SK-N-SH (cell line): ENCODE measurements around the gene HDGFL2. TPM values are rescaled to one million over a fixed set of nuclear protein-coding genes. Genes with fewer than 3 reads are reported as not detected.

Source experiments
- CTCF ChIA-PET: fragments of 300-600, 350-600 bp; formaldehyde crosslinking; extraction: SDS; loops from one replicate; lab custom pipeline; 2021; lab: Yijun Ruan, JAX
- POLR2A ChIA-PET: fragments of 350-600 bp; sonication (Branson Sonifier 250); formaldehyde crosslinking; extraction: SDS; loops from one replicate; lab custom pipeline; 2020; ENCODE audit warnings: antibody characterized with exemption, inconsistent platforms; lab: Yijun Ruan, JAX
- DNase-seq: peaks from one replicate; pipeline ENCODE4 v3.0.0; 2012
- H2AFZ ChIP-seq: fragments of 200-600 bp; sonication (generic); 2 replicates; pipeline ENCODE4 v1.8.1; 2016; ENCODE audit warnings: antibody characterized with exemption, mild to moderate bottlenecking, low read depth
- H3F3A ChIP-seq: fragments of 200-600 bp; sonication (generic); replicated peaks from 2 replicates; pipeline ENCODE3; 2016; ENCODE audit warnings: antibody characterized with exemption, mild to moderate bottlenecking; ENCODE audit not compliant: insufficient read depth
- H3K27ac ChIP-seq, 2 experiments: fragments of 200-500 bp in 1 of 2; fragments of 200-600 bp in 1 of 2; sonication (Bioruptor generic) in 1 of 2; sonication (generic), shearing (Covaris generic) in 1 of 2; 2 replicates each; pipeline versions ENCODE4 v1.5.1 to v1.6.1; 2014 to 2016; ENCODE audit warnings: low read depth in 2 of 2, inconsistent platforms in 1 of 2, low read length in 1 of 2, mild to moderate bottlenecking in 1 of 2, mixed read lengths in 1 of 2
- H3K27me3 ChIP-seq: fragments of 200-600 bp; sonication (generic), shearing (Covaris generic); 2 replicates; pipeline ENCODE4 v1.6.1; 2016; ENCODE audit warnings: mixed run types; ENCODE audit not compliant: insufficient read depth
- H3K36me3 ChIP-seq, 2 experiments: fragments of 200-500 bp in 1 of 2; fragments of 200-600 bp in 1 of 2; sonication (Bioruptor generic) in 1 of 2; sonication (generic) in 1 of 2; replicated peaks in 1 of 2; 2 replicates each; pipeline versions ENCODE3 to v1.5.1; 2014 to 2016; ENCODE audit warnings: low read length in 1 of 2, mild to moderate bottlenecking in 1 of 2; ENCODE audit not compliant: insufficient read depth in 2 of 2, control insufficient read depth in 1 of 2
- H3K4me1 ChIP-seq, 2 experiments: fragments of 200-500 bp in 1 of 2; fragments of 200-600 bp in 1 of 2; sonication (Bioruptor generic) in 1 of 2; sonication (generic), shearing (Covaris generic) in 1 of 2; 2 replicates each; pipeline versions ENCODE4 v1.5.1 to v1.6.1; 2014 to 2016; ENCODE audit warnings: low read depth in 1 of 2, low read length in 1 of 2, mixed run types in 1 of 2; ENCODE audit not compliant: insufficient read depth in 2 of 2, control insufficient read depth in 1 of 2
- H3K4me2 ChIP-seq: fragments of 200-600 bp; sonication (generic), shearing (Covaris generic); 2 replicates; pipeline ENCODE4 v1.6.1; 2017; ENCODE audit warnings: mixed run types
- H3K4me3 ChIP-seq, 2 experiments: fragments of 200-500 bp in 1 of 2; fragments of 200-600 bp in 1 of 2; sonication (Bioruptor generic) in 1 of 2; sonication (generic), shearing (Covaris generic) in 1 of 2; 2 replicates each; pipeline versions ENCODE4 v1.5.1 to v1.8.1; 2014 to 2016; ENCODE audit warnings: low read depth in 2 of 2, inconsistent platforms in 1 of 2, low read length in 1 of 2, mild to moderate bottlenecking in 1 of 2, mixed read lengths in 1 of 2, moderate library complexity in 1 of 2
- H3K79me2 ChIP-seq: fragments of 200-600 bp; sonication (generic); 2 replicates; pipeline ENCODE4 v1.8.1; 2017; ENCODE audit warnings: mild to moderate bottlenecking; ENCODE audit not compliant: insufficient read depth
- H3K9ac ChIP-seq: fragments of 200-600 bp; sonication (generic); 2 replicates; pipeline ENCODE4 v1.6.1; 2017; ENCODE audit warnings: mixed run types
- H3K9me2 ChIP-seq: fragments of 200-600 bp; sonication (generic); 2 replicates; pipeline ENCODE4 v1.6.1; 2017; ENCODE audit warnings: mixed run types
- H3K9me3 ChIP-seq: fragments of 200-600 bp; sonication (generic); 2 replicates; pipeline ENCODE4 v1.6.1; 2017; ENCODE audit warnings: mixed run types, mild to moderate bottlenecking, moderate library complexity
- H4K20me1 ChIP-seq: fragments of 200-600 bp; sonication (generic); 2 replicates; pipeline ENCODE4 v1.6.1; 2017; ENCODE audit warnings: mild to moderate bottlenecking, mixed run types; ENCODE audit not compliant: insufficient read depth
- CHD2 ChIP-seq: fragments of 150-350 bp; IDR thresholded peaks from 2 replicates; pipeline ENCODE4 v1.6.1; 2018; ENCODE audit warnings: low read length; ENCODE audit not compliant: partially characterized antibody
- GATA2 ChIP-seq: sonication (generic); formaldehyde crosslinking; IDR thresholded peaks from 2 replicates; pipeline ENCODE4 v1.5.0; 2020; ENCODE audit warnings: mild to moderate bottlenecking, missing genetic modification reagents
- JUND ChIP-seq: IDR thresholded peaks from 2 replicates; pipeline ENCODE4 v1.4.0; 2012
- MAX ChIP-seq: IDR thresholded peaks from 2 replicates; pipeline ENCODE4 v1.4.0; 2012; ENCODE audit warnings: low read depth
- NRF1 ChIP-seq: IDR thresholded peaks from 2 replicates; pipeline ENCODE4 v1.6.1; 2012; ENCODE audit warnings: low read depth, mild to moderate bottlenecking, low read length
- POLR2AphosphoS5 ChIP-seq: IDR thresholded peaks from 2 replicates; pipeline ENCODE4 v1.6.1; 2012; ENCODE audit warnings: low read depth, low read length
- RAD21 ChIP-seq: IDR thresholded peaks from 2 replicates; pipeline ENCODE4 v1.6.1; 2012; ENCODE audit warnings: mild to moderate bottlenecking, low read length
- RCOR1 ChIP-seq: fragments of 150-350 bp; IDR thresholded peaks from 2 replicates; pipeline ENCODE4 v1.6.1; 2017; ENCODE audit warnings: antibody characterized with exemption, low read length
- RFX5 ChIP-seq: IDR thresholded peaks from 2 replicates; pipeline ENCODE4 v1.6.1; 2012; ENCODE audit warnings: mild to moderate bottlenecking, improper control_type of control experiment, low read length
- RXRA ChIP-seq: IDR thresholded peaks from 2 replicates; pipeline ENCODE4 v1.4.0; 2012; ENCODE audit warnings: low read depth, mild to moderate bottlenecking, borderline replicate concordance
- SMC3 ChIP-seq: IDR thresholded peaks from 2 replicates; pipeline ENCODE4 v1.6.1; 2012; ENCODE audit warnings: low read depth, low read length, improper control_type of control experiment
- WGBS: methylation state at CpG from one replicate; pipeline ENCODE4 v1.1.6; 2017; ENCODE audit warnings: low lambda C conversion rate; 5-methylcytosine and 5-hydroxymethylcytosine counted together
- polyA plus RNA-seq, 3 experiments: library from polyadenylated mRNA; depleted of rRNA; stranded (reverse); fragments of >200 nt; gene quantifications; 2 replicates each; pipeline ENCODE4 v1.2.3, GENCODE V29; 2012
- TF ChIP-seq, protein P1 (sequence below): fragments of 200-600 bp; sonication (generic); IDR thresholded peaks from 2 replicates; pipeline ENCODE4 v1.6.1; 2017; ENCODE audit warnings: antibody characterized with exemption, mild to moderate bottlenecking, moderate library complexity
- TF ChIP-seq, protein P2 (sequence below): IDR thresholded peaks from 2 replicates; pipeline ENCODE4 v1.6.1; 2012; ENCODE audit warnings: mild to moderate bottlenecking, low read depth, low read length, moderate library complexity

Gene HDGFL2
- polyA plus RNA-seq, 1 of the 3 experiments (the other 2 are of a cell fraction): 77.8 TPM

GRCh38 chr19:4523306-4524110 is 51.4 kb downstream of the HDGFL2 start:
- no peak overlapping the region for H3K27ac ChIP-seq
- no peaks in the 10 kb centered on the region for H3K79me2 ChIP-seq
- no peak overlapping the region; a peak in 1 of 4 replicates for H3K4me3 ChIP-seq
- H3K9ac ChIP-seq: no peak overlapping the region
- 56% methylated on average over 22 of the region's 53 CpGs for WGBS
- H4K20me1 ChIP-seq: no peaks in the 10 kb centered on the region
- no peaks in the 10 kb centered on the region for H3F3A ChIP-seq
- no peaks in the 10 kb centered on the region for H3K9me3 ChIP-seq
- ChIA-PET POLR2A (no interaction called here), CTCF (interaction anchor here (0.7 to 7.2 kb wide), 25 partner anchors 8 to 256 kb away, joined by 3 to 78 read pairs (median 5); partner anchors contain the start of genes LRG1 and PLIN5)
- H3K9me2 ChIP-seq: no peaks in the 10 kb centered on the region
- no peaks in the 10 kb centered on the region; a peak in 1 of 4 replicates for H3K4me1 ChIP-seq
- no peak overlapping the region for H2AFZ ChIP-seq
- H3K36me3 ChIP-seq: no peaks in the 10 kb centered on the region
- DNase-seq: peak; percentile 86
- no peak overlapping the region for H3K4me2 ChIP-seq
- TF ChIP-seq POLR2AphosphoS5: no peak
- TF ChIP-seq RCOR1: no peak
- peak; percentile 33; the same call in 1 of the 2 replicates for TF ChIP-seq SMC3
- no peak for TF ChIP-seq NRF1
- TF ChIP-seq, protein P1, sequence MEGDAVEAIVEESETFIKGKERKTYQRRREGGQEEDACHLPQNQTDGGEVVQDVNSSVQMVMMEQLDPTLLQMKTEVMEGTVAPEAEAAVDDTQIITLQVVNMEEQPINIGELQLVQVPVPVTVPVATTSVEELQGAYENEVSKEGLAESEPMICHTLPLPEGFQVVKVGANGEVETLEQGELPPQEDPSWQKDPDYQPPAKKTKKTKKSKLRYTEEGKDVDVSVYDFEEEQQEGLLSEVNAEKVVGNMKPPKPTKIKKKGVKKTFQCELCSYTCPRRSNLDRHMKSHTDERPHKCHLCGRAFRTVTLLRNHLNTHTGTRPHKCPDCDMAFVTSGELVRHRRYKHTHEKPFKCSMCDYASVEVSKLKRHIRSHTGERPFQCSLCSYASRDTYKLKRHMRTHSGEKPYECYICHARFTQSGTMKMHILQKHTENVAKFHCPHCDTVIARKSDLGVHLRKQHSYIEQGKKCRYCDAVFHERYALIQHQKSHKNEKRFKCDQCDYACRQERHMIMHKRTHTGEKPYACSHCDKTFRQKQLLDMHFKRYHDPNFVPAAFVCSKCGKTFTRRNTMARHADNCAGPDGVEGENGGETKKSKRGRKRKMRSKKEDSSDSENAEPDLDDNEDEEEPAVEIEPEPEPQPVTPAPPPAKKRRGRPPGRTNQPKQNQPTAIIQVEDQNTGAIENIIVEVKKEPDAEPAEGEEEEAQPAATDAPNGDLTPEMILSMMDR: peak; percentile 80
- TF ChIP-seq GATA2 (CRISPR knock-in tag): no peak
- no peak for TF ChIP-seq MAX
- TF ChIP-seq RXRA: no peak
- peak; percentile 34 for TF ChIP-seq RAD21
- TF ChIP-seq CHD2: no peak
- no peak for TF ChIP-seq JUND
- no peak for TF ChIP-seq RFX5
- TF ChIP-seq, protein P2, sequence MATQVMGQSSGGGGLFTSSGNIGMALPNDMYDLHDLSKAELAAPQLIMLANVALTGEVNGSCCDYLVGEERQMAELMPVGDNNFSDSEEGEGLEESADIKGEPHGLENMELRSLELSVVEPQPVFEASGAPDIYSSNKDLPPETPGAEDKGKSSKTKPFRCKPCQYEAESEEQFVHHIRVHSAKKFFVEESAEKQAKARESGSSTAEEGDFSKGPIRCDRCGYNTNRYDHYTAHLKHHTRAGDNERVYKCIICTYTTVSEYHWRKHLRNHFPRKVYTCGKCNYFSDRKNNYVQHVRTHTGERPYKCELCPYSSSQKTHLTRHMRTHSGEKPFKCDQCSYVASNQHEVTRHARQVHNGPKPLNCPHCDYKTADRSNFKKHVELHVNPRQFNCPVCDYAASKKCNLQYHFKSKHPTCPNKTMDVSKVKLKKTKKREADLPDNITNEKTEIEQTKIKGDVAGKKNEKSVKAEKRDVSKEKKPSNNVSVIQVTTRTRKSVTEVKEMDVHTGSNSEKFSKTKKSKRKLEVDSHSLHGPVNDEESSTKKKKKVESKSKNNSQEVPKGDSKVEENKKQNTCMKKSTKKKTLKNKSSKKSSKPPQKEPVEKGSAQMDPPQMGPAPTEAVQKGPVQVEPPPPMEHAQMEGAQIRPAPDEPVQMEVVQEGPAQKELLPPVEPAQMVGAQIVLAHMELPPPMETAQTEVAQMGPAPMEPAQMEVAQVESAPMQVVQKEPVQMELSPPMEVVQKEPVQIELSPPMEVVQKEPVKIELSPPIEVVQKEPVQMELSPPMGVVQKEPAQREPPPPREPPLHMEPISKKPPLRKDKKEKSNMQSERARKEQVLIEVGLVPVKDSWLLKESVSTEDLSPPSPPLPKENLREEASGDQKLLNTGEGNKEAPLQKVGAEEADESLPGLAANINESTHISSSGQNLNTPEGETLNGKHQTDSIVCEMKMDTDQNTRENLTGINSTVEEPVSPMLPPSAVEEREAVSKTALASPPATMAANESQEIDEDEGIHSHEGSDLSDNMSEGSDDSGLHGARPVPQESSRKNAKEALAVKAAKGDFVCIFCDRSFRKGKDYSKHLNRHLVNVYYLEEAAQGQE: no peak
- TF ChIP-seq, all 33 proteins: peak for 3
- no peaks in the 10 kb centered on the region for H3K27me3 ChIP-seq
